Endothelial cell of hepatic sinusoid (primary cell): ENCODE results near the gene ASTL.

ENCODE experiments used
- in situ Hi-C: cut with HindIII; loops from 2 replicates; pipeline ENCODE4 v1.10.0; 2017; ENCODE audit warnings: low sequenced_read_pairs

The ASTL gene

DNA sequence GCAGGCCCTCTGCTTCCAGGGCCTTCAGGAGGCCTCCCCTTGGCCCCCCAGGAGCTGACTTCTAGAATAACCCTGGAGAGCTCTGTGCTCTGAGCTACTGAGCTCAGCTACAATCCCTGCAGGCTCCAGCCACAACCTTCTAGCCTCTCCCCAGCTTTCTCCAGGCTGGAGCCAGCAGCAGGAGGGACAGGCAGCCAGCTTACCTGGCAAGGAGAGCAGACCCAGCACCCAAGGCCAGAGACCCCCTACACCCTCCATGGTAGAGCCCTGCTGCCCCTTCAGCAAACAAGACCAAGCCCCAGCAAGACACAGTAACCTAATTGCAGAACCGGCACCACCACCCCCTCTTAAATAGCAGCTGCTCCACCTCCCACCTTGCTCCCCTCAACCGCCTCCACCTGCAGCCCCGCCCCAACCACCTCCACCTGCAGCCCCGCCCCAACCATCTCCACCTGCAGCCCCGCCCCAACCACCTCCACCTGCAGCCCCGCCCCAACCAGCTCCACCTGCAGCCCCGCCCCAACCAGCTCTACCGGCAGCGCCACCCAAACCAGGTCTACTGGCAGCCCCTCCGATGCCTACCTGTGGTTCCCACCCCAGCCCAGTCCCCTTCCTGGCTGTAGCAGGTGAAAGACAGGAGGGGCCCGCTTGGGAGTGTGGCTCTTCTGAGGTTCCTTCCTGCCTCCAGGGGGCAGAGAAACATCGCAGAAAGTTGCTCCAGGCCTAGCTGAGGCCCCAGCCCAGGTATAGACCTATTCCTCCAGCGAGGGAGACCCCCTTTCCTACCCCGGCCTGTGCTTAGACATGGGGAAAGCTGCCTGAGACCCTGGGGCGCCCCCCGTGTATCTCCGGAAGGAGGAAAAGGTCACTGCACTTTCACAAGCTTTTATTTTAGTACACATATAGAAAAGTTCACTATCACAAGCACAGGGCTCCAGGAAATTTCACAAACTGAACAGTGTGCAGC, at the start of gene ASTL:
TSS of gene ASTL (minus strand) at position 324 of the 967 bp plus-strand sequence. CDS start at position 258, 66 bp downstream.
- in situ Hi-C loops: no loop called here

DNA sequence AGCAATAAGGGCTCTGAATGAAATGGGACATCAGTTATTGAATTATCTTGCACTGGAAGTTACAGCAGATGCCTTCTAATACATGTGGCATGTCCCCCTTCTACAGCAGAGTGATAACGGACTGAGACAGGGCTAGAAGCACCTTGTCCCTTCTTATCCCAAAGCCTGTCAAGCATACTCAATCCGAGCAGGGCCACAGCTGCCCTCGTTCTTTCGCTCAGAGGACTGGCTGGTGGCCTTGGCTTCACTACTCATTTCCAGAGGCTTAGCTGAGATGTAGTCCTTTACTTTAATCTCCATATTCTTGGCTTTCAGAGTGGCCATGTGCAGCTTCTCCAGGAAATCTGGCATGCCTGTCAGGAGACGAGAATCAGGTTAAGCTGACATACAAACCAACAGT, 48.3 kb upstream of the ASTL start:
- in situ Hi-C loops: no loop called here

DNA sequence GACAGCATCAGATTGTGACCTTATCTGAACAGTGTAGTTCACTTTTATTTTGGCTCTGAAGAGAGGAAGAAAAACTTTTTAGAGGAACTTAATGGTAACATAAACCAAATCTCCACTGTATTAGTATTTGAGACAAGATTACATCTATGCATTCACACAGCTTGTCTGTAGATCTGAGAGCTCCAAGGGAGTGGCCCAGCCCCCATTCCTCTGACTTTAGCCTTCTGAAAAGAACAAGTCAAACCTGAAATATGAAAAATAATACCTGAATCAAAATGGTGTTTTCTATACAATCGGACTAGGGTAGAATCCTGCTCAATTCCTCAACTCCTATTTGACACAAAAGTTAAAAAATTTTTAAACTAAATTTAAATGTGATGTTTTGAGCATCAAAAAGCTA, 47.2 kb upstream of the ASTL start:
- in situ Hi-C loops: no loop called here

DNA sequence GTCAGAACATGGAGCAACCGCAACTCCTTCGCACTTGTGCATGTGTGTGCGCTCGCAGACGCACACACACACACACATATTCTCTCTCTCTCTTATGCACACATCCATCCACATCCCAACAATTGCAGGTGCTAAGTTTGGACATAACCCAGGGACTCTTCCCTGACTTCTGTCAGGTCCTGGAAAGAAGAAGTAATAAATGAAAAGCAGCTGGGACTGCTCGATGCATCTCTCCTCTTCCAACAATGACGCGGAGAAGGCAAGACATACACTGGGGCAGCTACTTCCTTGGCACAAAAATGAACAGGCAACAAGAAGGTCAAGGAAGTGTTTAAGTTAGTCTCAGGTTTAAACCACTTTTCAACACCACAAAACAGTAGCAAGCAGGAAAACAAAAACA, 46.7 kb upstream of the ASTL start:
- in situ Hi-C loops: no loop called here

DNA sequence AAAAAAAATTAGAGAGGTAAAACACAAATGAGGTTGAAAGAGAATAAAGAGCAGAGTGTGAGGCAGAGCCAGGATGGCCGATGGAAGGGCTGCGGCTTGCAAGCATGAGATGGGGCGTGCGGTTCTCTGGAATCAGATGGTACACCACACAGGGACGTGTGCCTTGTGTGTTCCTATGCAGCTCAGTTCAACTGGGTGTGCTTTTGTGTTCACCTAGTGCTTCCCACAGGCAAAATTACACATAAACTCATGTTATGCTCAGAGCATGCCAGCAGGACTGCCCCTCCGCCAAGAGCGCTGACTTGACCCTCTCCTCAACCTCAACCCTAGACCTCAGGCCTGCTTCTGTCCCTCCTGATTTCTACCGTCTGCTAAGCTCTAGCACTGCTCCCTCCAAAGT, 45.9 kb upstream of the ASTL start:
- in situ Hi-C loops: no loop called here

DNA sequence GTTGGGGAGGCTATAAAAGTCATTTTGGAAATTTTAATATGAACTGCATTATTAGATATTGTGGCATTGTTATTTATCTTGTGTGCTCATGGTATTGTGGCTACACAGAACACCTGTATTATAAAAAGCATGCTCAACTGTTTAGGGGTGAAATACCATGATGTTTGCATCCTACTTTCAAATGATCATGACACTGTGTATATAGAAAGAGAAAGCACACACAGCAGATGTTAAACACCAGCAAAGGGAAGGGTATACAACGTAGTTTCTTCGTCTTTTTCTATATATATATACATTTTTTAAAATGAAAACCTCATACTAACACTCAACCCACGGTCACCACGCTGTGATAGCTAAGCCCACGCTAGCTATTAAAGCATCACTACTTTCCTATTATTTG, 43.2 kb upstream of the ASTL start:
- in situ Hi-C loops: no loop called here

DNA sequence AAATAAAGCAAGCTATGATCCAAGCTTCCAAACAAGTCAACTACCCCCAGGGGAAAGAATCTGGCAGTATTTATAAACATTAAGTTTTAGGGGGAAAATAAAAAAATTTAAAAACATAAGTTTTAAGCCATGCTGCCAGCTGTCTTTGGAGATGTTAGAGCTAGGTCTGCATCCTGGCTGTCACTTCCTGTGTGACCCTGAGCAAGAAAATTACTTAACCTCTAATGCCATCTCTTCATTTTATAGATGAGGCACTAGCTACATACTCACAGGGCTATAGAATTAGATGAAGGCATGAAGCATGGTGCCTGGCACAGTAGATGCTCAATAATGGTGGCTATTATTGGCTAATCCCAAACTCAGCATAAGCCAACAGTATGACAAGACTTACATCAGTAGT, 42.2 kb upstream of the ASTL start:
- in situ Hi-C loops: no loop called here

DNA sequence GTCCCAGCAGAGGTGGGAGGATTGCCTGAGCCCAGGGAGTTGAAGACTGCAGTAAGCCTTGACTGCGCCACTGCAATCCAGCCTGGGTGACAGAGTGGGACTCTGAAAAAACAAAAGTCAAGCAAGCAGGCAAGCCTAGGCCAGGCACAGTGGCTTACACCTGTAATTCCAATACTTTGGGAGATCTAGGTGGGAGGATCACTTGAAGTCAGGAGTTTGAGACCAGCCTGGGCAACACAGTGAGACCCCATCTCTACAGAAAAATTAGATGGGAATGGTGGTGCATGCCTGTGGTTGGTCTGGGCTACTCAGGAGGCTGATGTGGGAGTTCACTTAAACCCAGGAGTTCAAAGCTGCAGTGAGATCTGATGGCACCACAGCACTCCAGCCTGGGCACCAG, 41.7 kb upstream of the ASTL start:
- in situ Hi-C loops: no loop called here

DNA sequence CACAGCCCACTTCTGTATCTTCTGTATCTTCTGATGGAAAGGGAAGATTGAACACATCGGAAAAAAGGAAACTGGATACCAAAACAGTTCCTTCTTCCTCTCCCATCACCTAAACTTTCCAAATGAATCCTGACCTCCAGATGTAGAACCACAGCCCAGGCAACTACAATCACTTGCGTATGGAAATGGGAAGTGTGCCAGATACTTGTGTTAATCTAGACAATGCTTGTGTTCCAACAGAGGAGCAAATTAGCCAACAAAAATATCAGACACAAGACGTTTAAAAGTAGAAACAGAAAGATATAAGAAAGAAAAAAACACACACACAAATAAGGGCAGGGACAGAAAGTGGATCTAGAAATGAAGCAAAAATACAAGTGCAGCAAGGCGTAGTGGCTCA, 38.4 kb upstream of the ASTL start:
- in situ Hi-C loops: no loop called here

DNA sequence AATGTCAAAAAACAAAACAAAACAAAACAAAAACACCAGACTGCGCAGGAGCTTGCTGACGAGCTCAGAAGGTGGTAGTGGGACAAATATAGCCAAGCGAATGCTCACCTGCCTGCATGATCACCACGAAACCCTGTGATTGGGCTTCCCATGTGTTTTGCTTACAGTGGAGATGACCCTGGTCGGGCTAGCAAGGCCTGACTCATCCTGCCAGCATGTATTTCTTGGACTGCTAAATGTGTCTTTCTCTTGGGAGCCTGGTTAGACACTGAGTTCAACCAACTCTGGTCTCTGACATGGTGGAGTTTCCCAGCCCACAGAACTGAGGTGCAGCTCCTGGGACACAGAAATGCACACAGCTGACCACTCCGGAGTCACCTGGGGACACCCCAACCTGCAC, 37.6 kb upstream of the ASTL start:
- in situ Hi-C loops: no loop called here

DNA sequence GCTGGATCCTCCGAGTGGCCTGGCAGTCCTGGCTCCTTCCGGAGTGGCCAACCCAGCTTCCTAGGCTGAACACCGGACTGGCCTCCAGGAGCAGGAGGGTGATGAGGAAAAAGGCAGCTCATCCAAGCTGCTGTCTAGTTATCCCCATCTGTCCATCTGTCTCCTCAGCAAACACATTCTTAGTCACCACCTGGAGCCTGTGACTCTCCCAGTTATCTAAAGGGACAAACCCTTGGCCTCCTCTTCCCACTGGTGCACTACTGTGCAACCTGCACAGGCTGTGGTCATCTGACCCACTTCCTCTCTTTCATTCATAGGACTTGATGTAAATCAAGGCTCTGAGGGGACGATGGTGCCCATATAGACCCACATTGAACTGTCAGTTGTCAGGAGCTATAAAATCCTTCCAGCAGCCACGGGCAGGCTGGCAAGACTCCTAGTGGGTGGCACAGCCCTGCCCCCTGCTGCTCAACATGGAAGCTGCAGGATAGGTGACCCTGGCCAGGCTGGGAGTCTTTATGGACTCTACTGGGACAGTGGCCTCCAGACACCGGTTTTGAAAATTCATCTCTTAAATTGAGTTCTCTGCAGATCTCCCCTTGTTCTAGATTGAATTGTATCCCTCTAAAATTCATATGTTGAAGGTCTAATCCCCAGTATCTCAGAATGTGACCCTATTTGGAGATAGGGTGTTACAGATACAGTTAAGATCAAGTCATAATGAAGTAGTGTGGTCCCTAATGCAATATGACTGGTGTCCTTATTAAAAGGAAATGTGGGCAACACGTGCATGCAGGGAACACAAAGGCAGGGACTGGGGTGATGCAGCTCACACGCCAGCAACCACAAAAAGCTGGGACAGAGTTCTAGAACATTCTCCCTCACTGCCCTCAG, 36.2 kb upstream of the ASTL start:
- in situ Hi-C loops: no loop called here

DNA sequence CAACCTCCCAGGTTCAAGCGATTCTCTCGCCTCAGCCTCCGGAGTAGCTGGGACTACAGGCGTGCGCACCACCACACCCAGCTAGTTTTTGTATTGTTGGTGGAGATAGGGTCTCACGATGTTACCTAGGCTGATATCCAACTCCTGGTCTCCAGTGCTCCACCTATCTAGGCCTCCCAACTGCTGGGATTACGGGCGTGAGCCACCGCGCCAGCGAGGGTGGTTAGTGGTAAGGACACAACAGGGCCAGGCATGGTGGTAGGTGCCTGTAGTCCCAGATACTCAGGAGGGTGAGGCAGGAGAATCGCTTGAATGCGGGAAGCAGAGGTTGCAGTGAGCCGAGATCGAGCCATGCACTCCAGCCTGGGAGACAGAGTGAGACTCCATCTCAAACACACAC, 33.5 kb upstream of the ASTL start:
- in situ Hi-C loops: no loop called here

DNA sequence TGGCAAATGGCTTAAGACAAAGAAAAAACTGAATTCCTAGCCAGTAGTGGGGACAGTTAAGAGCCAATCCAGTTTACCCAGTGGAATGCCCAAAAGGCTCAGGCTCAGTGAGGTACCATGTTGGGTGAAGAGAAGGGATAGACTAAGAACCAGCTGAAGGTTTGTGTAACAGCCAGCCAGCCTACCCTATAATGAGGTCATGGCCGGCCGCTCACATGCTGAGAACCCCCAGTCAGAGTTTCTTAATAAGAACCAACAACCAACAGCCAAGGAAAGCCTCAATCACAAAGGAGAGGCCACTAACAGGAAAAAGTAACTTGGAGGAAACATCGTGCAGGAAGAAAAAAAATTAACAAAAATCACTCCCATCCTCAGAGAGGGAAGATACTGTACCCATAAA, 32.3 kb upstream of the ASTL start:
- in situ Hi-C loops: no loop called here

DNA sequence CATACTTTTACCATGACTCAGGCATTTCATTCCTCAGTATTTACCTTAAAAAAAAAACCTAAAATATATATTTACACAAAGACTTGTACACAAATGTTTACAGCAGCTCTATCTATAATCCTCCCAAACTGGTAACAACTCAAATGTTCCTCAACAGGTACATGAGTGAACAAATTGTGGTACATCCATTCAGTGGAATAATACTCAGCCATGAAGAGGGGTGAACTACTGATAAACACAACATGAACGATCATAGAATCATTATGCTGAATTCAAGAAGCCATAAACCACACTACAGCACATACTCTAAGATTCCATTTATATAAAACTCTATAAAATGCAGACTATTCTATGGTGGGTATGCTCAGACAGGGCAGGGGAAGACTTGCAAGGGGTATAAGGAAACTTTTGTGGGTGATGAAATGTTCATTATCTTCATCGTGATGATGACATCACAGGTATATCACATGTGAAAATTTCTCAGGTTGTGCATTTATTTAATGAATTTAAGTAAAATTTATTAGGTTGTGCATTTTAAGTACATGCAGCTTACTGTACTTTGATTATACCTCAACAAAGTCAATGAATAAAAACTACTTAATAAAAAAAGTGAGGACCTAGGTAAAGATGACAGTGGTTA, 31.7 kb upstream of the ASTL start:
- in situ Hi-C loops: no loop called here

DNA sequence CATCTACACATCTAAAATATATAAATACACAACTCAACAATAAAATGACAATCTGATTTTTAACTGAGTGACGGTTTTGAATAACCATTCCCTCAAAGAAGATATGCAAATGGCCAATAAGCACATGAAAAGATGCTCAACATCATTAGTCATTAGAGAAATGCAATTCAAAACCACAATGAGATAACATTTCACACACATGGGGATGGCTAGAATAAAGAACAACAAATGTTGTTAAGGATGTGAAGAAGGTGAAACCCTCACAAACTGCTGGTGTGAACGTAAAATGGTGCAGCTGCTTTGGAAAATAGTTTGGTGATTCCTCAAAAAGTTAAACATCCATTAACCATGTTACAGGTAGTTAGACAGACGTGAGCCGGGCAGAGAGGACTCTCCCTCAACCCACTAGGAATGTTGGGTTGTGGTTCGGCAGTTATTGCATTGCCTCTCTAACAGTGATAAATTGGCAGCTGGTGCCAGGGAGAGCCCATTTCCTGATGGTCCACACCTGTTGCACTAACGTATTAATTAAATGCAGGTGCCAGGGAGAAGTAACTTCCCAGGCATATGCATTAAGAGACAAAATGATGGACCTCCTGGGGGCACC, 29.2 kb upstream of the ASTL start:
- in situ Hi-C loops: no loop called here

DNA sequence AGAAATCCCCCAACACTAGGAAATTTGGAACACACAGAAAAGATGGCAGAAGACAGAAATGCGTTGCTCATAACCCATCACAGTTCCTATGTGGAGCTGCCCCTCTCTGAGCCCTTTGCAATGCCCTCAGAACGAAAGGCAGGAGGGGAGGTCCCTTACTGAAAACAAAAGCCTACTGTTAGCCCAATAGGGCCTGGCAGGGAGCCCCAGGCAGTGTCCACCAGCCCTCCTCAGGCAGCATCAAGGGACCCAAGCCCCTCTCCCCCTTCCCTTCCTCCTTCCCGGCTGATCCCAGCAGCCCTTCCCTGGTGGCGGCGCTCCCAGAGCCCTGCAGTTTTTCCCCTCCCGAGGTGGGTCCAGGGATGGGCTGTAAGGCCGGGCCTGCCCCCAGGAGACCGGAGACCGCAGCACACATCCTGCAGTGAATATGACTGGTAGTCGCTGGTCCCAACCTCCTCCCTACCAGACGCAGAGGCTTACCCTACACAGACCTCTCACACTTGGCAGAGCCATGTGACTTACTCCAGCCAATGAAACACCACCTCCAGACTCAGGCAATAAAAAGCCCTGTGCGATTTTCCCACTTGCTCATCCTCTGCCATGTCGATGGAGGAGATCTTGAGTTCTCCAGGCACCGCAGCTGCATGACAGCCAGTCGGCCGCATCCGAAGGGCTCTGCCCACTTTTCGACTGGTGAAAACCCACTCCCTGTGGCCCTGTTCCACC, 26.3 kb upstream of the ASTL start:
- in situ Hi-C loops: loop anchor here (5.0 kb wide), 1 partner anchor 98 kb away; no protein-coding TSS in a partner anchor

DNA sequence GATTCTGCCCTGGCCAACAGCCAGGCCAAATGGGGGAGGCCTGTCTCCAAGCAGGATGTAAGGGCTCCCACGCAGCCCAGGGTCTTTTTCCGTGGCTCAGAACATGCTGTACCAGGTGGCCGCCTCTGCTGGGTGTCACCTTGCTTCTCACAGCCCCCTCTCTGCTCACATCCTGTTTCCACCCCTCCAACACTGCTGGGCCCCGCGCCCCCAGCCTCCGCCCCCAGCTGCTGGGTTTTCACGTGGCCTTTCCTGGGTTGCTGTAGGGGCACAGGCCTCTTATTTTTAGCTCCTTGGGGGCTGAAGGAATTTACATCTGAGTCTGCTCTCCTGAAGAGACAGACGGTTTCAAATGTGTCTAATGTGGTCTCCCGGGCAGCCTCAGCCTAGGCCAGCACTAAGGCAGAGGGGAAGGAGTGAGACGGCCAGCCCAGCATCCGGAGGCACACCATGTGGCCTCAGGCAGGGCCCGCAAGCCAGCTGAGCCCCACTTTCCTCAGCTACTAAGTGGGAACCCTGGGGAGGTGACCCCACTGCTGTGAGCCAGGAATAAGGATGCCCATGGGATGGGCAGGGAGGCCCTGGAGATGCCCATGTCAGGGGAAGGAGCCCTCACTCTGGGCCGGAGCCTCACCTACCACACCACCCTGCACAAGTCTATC, 25.6 kb upstream of the ASTL start:
- in situ Hi-C loops: loop anchor here (5.0 kb wide), 1 partner anchor 98 kb away; no protein-coding TSS in a partner anchor

DNA sequence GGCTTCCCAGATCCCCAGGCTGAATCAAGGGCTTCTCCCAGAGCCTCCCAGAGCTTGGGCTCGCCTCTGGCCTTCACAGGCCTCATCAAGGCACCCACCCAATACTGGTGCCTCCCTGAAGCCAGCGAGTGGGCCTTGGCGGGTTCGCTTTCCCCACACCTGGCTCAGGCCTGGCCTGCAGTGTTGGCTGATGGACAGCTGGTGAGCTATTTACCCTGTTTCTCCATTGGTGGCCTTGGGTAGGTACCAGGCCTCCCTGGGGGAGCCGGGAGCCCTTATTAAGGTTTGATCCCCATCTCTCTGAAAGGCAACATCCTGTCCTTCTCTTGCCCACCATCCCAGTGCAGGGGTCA, 25.1 kb upstream of the ASTL start:
- in situ Hi-C loops: loop anchor here (5.0 kb wide), 1 partner anchor 99 kb away; no protein-coding TSS in a partner anchor

DNA sequence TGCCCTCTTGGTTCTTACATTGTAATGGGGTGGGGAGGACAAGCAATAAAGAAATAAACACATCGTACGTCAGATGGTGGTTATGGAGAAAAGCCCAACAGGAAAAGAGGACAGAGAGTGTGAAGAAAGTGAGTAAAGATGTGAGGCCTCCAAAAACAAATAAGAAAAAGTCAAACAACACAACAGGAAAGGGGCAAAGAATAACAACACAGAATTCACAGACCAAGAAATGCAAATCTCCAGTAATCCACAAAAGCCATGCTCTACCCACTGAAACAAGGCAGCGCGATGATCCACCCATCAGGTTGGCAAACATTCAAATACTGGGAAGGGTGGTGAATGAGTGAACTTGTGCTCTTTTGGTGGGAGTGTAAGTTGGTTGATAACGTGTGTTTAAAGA, 23.6 kb upstream of the ASTL start:
- in situ Hi-C loops: loop anchor here (5.0 kb wide), 1 partner anchor 100 kb away; no protein-coding TSS in a partner anchor
